ENCODE data around the gene SPI1.
A peak's percentile ranks its signal among the peaks of the same experiment; 100 is the strongest.

SPI1 gene

DNA sequence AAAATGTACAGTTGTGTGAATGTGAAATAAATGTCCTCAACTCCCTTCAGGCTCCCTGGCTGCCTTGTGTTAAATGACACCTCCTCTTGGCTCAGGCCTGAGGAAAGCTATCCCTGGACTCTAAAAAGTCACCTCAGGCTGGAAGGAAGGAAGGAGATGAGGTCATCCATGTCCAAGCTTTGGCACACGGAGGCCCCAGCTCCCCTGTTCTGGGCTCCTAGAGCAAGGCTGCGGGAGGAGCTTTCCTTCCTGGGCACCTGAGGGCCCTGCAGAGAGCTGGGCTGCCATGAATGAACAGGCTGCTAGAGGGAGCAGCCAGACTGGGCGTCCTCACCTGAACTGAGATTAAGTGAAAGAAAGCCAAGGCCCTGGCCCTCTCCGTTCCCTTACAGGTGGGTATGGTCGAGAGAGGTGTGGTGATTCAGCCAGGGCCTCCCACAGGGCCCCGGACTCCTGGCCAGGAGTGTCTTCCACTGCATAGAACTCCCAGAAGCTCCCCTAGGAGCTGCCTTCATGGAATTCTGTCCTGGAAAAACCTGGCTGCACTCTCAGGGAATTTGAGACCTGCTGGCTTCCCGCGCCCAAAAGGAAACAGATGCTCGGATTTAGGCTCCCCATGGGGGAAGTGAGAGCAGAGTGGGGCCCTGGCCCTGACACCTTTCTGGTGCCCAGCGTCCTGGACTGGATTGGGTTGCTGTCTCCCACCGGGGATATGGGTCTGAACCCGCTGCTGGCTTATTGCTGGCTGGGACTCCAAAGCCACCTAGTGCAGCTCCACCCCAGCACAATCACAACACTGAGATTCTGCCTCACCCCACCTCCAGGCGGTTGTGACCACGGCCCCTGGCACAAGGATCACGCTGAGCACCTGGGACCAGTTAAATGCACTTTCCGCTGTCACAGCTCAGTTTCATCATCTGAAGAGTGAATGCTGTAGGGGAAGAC, 48.1 kb downstream of the SPI1 start (continued):
- TF ChIP-seq ZNF248 (tag by site-specific recombination; IDR thresholded peaks at IDR 0.05) = no peak
- TF ChIP-seq, protein P1, sequence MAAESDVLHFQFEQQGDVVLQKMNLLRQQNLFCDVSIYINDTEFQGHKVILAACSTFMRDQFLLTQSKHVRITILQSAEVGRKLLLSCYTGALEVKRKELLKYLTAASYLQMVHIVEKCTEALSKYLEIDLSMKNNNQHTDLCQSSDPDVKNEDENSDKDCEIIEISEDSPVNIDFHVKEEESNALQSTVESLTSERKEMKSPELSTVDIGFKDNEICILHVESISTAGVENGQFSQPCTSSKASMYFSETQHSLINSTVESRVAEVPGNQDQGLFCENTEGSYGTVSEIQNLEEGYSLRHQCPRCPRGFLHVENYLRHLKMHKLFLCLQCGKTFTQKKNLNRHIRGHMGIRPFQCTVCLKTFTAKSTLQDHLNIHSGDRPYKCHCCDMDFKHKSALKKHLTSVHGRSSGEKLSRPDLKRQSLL (tag by site-specific recombination; IDR thresholded peaks at IDR 0.05) = no peak
- no peak for TF ChIP-seq ZNF561 (tag by site-specific recombination; IDR thresholded peaks at IDR 0.05; ENCODE audit: borderline replicate concordance)
- no peak for TF ChIP-seq ZNF654 (tag by site-specific recombination; IDR thresholded peaks at IDR 0.05; ENCODE audit: low read depth)
- TF ChIP-seq ZBTB7A (tag by site-specific recombination; IDR thresholded peaks at IDR 0.05; ENCODE audit: low read depth) = no peak
- TF ChIP-seq ZNF629 (tag by site-specific recombination; IDR thresholded peaks at IDR 0.05) = no peak
- no peak for TF ChIP-seq ZNF423 (tag by site-specific recombination; IDR thresholded peaks at IDR 0.05)
- no peak for TF ChIP-seq ZNF76 (tag by site-specific recombination; IDR thresholded peaks at IDR 0.05; ENCODE audit: borderline replicate concordance, low read depth)
- no peak for TF ChIP-seq ZEB2 (tag by site-specific recombination; IDR thresholded peaks at IDR 0.05)
- no peak for TF ChIP-seq ZNF677 (tag by site-specific recombination; IDR thresholded peaks at IDR 0.05)
- no peak for TF ChIP-seq ZNF157 (tag by site-specific recombination; IDR thresholded peaks at IDR 0.05)
- TF ChIP-seq, protein P2, sequence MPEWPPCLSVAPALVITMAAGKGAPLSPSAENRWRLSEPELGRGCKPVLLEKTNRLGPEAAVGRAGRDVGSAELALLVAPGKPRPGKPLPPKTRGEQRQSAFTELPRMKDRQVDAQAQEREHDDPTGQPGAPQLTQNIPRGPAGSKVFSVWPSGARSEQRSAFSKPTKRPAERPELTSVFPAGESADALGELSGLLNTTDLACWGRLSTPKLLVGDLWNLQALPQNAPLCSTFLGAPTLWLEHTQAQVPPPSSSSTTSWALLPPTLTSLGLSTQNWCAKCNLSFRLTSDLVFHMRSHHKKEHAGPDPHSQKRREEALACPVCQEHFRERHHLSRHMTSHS (tag by site-specific recombination; IDR thresholded peaks at IDR 0.05) = no peak
- TF ChIP-seq ZNF211 (tag by site-specific recombination; IDR thresholded peaks at IDR 0.05; ENCODE audit: low read depth) = no peak
- TF ChIP-seq ZNF596 (tag by site-specific recombination; IDR thresholded peaks at IDR 0.05) = no peak
- TF ChIP-seq PRDM1 (tag by site-specific recombination; IDR thresholded peaks at IDR 0.05) = no peak
- TF ChIP-seq ZSCAN30 (tag by site-specific recombination; IDR thresholded peaks at IDR 0.05) = no peak
- no peak for TF ChIP-seq ZNF529 (tag by site-specific recombination; IDR thresholded peaks at IDR 0.05; ENCODE audit: insufficient replicate concordance)
- no peak for TF ChIP-seq ZNF473 (tag by site-specific recombination; IDR thresholded peaks at IDR 0.05)
- TF ChIP-seq ZNF366 (tag by site-specific recombination; conservative IDR thresholded peaks at IDR 0.05) = peak; percentile 31; the same call in 1 of the 2 replicates
- no peak for TF ChIP-seq KLF9 (tag by site-specific recombination; IDR thresholded peaks at IDR 0.05; ENCODE audit: low read depth)
- no peak for TF ChIP-seq ZXDB (tag by site-specific recombination; IDR thresholded peaks at IDR 0.05)

DNA sequence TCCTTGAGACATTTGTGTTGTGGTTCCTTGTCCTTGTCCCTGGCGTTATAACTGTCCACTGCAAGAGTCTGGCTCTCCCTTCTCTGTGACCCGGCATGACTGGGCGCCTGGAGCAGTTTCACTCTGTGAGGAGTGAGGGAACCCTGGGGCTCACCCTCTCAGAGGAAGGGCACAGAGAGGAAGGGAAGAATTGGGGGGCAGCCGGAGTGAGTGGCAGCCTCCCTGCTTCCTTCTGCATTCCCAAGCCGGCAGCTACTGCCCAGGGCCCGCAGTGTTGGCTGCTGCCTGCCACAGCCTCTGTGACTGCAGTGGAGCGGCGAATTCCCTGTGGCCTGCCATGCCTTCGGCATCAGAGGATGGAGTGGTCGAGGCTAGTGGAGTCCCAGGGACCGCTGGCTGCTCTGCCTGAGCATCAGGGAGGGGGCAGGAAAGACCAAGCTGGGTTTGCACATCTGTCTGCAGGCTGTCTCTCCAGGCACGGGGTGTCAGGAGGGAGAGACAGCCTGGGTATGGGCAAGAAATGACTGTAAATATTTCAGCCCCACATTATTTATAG, 48.8 kb downstream of the SPI1 start:
- ChIA-PET POLR2A (no interaction called here), CTCF (interaction anchor here (1.0 to 1.2 kb wide), 3 partner anchors 9 to 167 kb away, joined by 3 to 4 read pairs (median 4); no protein-coding TSS in a partner anchor)
- Histone ChIP-seq H3K27ac (ENCODE audit: extremely low read depth, low read depth, low read length) (no peak overlapping the region), H3K4me1 (ENCODE audit: control insufficient read depth, insufficient read depth, low read length) (no peaks in the 10 kb centered on the region), H3K4me3 (ENCODE audit: low read depth, low read length) (no peak overlapping the region), H3K9me3 (ENCODE audit: control insufficient read depth, insufficient read depth, low read depth, low read length) (no peaks in the 10 kb centered on the region), H3K36me3 (ENCODE audit: control insufficient read depth in 2 of 2, insufficient read depth in 1 of 2, low read length in 2 of 2) (peaks cover 0 to 4% of the 10 kb centered on the region in 2 experiments; a peak in 1 of 3 replicates)
- TF ChIP-seq OSR2 (tag by site-specific recombination; IDR thresholded peaks at IDR 0.05) (no peak), ZNF184 (tag by site-specific recombination; IDR thresholded peaks at IDR 0.05) (no peak), ZNF19 (tag by site-specific recombination; IDR thresholded peaks at IDR 0.05; ENCODE audit: low read depth) (no peak), ZNF501 (tag by site-specific recombination; IDR thresholded peaks at IDR 0.05) (no peak), YY2 (tag by site-specific recombination; IDR thresholded peaks at IDR 0.05) (no peak), PRDM1 (tag by site-specific recombination; IDR thresholded peaks at IDR 0.05) (no peak), ZNF426 (tag by site-specific recombination; IDR thresholded peaks at IDR 0.05) (no peak)
- TF ChIP-seq, protein P3, sequence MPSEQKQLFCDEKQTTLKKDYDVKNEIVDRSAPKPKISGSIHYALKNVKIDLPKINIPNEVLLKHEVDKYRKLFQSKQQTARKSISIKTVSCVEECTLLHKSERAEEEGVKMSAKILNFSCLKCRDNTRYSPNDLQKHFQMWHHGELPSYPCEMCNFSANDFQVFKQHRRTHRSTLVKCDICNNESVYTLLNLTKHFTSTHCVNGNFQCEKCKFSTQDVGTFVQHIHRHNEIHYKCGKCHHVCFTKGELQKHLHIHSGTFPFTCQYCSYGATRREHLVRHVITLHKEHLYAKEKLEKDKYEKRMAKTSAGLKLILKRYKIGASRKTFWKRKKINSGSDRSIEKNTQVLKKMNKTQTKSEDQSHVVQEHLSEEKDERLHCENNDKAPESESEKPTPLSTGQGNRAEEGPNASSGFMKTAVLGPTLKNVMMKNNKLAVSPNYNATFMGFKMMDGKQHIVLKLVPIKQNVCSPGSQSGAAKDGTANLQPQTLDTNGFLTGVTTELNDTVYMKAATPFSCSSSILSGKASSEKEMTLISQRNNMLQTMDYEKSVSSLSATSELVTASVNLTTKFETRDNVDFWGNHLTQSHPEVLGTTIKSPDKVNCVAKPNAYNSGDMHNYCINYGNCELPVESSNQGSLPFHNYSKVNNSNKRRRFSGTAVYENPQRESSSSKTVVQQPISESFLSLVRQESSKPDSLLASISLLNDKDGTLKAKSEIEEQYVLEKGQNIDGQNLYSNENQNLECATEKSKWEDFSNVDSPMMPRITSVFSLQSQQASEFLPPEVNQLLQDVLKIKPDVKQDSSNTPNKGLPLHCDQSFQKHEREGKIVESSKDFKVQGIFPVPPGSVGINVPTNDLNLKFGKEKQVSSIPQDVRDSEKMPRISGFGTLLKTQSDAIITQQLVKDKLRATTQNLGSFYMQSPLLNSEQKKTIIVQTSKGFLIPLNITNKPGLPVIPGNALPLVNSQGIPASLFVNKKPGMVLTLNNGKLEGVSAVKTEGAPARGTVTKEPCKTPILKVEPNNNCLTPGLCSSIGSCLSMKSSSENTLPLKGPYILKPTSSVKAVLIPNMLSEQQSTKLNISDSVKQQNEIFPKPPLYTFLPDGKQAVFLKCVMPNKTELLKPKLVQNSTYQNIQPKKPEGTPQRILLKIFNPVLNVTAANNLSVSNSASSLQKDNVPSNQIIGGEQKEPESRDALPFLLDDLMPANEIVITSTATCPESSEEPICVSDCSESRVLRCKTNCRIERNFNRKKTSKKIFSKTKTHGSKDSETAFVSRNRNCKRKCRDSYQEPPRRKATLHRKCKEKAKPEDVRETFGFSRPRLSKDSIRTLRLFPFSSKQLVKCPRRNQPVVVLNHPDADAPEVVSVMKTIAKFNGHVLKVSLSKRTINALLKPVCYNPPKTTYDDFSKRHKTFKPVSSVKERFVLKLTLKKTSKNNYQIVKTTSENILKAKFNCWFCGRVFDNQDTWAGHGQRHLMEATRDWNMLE (tag by site-specific recombination; conservative IDR thresholded peaks at IDR 0.05; ENCODE audit: low read depth) = no peak

Data from HEK293 (cell line).